HCT116 (cell line): ENCODE results near the gene TMEM40.

Experiments
- POLR2A ChIP-seq: IDR thresholded peaks from 2 replicates; pipeline ENCODE4 v1.7.0; 2011; ENCODE audit warnings: borderline replicate concordance; ENCODE audit not compliant: insufficient read depth, insufficient read length; ENCODE audit errors: extremely low read depth
- POLR2AphosphoS5 ChIP-seq: IDR thresholded peaks from 2 replicates; pipeline ENCODE4 v1.6.1; 2011; ENCODE audit warnings: mild to moderate bottlenecking, low read depth, low read length, moderate library complexity
- RAD21 ChIP-seq: IDR thresholded peaks from 2 replicates; pipeline ENCODE4 v1.6.1; 2012; ENCODE audit warnings: low read depth, mild to moderate bottlenecking
- TCF7L2 ChIP-seq: IDR thresholded peaks from 2 replicates; pipeline ENCODE4 v1.7.0; 2011; ENCODE audit warnings: borderline replicate concordance, inconsistent platforms; ENCODE audit not compliant: insufficient read depth, insufficient read length; ENCODE audit errors: extremely low read depth
- YY1 ChIP-seq: IDR thresholded peaks from 2 replicates; pipeline ENCODE4 v1.6.1; 2011; ENCODE audit warnings: low read length, low read depth, moderate library complexity, mild to moderate bottlenecking; ENCODE audit not compliant: insufficient replicate concordance; ENCODE audit errors: extremely low read depth
- TF ChIP-seq, protein P1 (sequence below), 3 experiments: fragments of 200-600 bp in 1 of 3; sonication (generic) in 1 of 3; IDR thresholded peaks in 2 of 3; conservative IDR thresholded peaks in 1 of 3; 2 replicates each; pipeline ENCODE4 v1.5.1; 2012 to 2017; ENCODE audit warnings: low read depth in 2 of 3, low read length in 2 of 3, antibody characterized with exemption in 1 of 3, borderline replicate concordance in 1 of 3, control low read depth in 1 of 3, mild to moderate bottlenecking in 1 of 3, mixed read lengths in 1 of 3, mixed run types in 1 of 3, moderate library complexity in 1 of 3; ENCODE audit not compliant: insufficient read depth in 1 of 3
- TF ChIP-seq, protein P2 (sequence below): IDR thresholded peaks from 2 replicates; pipeline ENCODE4 v1.6.1; 2012; ENCODE audit warnings: low read depth

DNA sequence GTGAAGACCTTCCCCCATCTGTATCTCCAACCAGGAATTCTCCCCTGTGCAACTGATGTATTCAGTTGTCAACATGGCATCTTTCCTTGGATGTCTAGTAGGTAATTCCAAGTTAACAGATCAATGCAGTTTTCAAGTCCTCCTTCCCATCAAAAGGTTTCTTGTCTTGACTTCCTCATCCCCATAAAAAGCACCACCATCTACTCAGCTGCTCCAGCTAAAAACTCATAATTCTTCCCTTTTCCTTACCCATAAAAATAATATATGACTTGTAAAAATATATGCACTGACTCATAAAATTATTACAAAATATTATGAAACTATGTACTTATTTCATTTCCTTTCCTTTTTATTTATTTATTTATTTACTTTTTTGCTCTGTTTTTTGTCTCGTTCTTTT lies 32.4 kb upstream of the TMEM40 start:
- no peak for TF ChIP-seq RAD21
- TF ChIP-seq, protein P1, sequence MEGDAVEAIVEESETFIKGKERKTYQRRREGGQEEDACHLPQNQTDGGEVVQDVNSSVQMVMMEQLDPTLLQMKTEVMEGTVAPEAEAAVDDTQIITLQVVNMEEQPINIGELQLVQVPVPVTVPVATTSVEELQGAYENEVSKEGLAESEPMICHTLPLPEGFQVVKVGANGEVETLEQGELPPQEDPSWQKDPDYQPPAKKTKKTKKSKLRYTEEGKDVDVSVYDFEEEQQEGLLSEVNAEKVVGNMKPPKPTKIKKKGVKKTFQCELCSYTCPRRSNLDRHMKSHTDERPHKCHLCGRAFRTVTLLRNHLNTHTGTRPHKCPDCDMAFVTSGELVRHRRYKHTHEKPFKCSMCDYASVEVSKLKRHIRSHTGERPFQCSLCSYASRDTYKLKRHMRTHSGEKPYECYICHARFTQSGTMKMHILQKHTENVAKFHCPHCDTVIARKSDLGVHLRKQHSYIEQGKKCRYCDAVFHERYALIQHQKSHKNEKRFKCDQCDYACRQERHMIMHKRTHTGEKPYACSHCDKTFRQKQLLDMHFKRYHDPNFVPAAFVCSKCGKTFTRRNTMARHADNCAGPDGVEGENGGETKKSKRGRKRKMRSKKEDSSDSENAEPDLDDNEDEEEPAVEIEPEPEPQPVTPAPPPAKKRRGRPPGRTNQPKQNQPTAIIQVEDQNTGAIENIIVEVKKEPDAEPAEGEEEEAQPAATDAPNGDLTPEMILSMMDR (IDR thresholded peaks at IDR 0.05 in 2 of 3, conservative IDR thresholded peaks at IDR 0.05 in 1 of 3; ENCODE audit: borderline replicate concordance in 1 of 3, insufficient read depth in 1 of 3, low read depth in 2 of 3, low read length in 2 of 3), result no peak
- TF ChIP-seq, protein P2, sequence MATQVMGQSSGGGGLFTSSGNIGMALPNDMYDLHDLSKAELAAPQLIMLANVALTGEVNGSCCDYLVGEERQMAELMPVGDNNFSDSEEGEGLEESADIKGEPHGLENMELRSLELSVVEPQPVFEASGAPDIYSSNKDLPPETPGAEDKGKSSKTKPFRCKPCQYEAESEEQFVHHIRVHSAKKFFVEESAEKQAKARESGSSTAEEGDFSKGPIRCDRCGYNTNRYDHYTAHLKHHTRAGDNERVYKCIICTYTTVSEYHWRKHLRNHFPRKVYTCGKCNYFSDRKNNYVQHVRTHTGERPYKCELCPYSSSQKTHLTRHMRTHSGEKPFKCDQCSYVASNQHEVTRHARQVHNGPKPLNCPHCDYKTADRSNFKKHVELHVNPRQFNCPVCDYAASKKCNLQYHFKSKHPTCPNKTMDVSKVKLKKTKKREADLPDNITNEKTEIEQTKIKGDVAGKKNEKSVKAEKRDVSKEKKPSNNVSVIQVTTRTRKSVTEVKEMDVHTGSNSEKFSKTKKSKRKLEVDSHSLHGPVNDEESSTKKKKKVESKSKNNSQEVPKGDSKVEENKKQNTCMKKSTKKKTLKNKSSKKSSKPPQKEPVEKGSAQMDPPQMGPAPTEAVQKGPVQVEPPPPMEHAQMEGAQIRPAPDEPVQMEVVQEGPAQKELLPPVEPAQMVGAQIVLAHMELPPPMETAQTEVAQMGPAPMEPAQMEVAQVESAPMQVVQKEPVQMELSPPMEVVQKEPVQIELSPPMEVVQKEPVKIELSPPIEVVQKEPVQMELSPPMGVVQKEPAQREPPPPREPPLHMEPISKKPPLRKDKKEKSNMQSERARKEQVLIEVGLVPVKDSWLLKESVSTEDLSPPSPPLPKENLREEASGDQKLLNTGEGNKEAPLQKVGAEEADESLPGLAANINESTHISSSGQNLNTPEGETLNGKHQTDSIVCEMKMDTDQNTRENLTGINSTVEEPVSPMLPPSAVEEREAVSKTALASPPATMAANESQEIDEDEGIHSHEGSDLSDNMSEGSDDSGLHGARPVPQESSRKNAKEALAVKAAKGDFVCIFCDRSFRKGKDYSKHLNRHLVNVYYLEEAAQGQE, result no peak
- TF ChIP-seq YY1, result no peak
- TF ChIP-seq POLR2AphosphoS5, result no peak
- TF ChIP-seq TCF7L2, result no peak
- TF ChIP-seq POLR2A, result no peak
